Dendritic cell treated with granulocyte-macrophage colony-stimulating factor and Interleukin-4, amounts not matched to agents 40 ng/mL and 50 ng/mL, for 4 days (primary cell): Measurements from ENCODE around the gene MACF1.

Source experiments
- H3K27ac Mint-ChIP-seq: one replicate; pipeline ENCODE4 v1.8.0; 2022; ENCODE audit warnings: mild to moderate bottlenecking, mixed read lengths
- H3K27me3 Mint-ChIP-seq: one replicate; pipeline ENCODE4 v1.8.0; 2022; ENCODE audit warnings: mild to moderate bottlenecking, mixed read lengths
- H3K36me3 Mint-ChIP-seq: one replicate; pipeline ENCODE4 v1.8.0; 2022; ENCODE audit warnings: low read depth, mixed read lengths
- H3K4me1 Mint-ChIP-seq: one replicate; pipeline ENCODE4 v1.8.0; 2022; ENCODE audit warnings: low read depth, mixed read lengths
- H3K4me3 Mint-ChIP-seq: one replicate; pipeline ENCODE4 v1.8.0; 2022; ENCODE audit warnings: mild to moderate bottlenecking, moderate library complexity, mixed read lengths
- H3K9me3 Mint-ChIP-seq: one replicate; pipeline ENCODE4 v1.8.0; 2022; ENCODE audit warnings: mixed read lengths
- intact Hi-C: fragments of 100-400 bp; cut with micrococcal nuclease; formaldehyde crosslinking; loops from one replicate; pipeline ENCODE4 v1.15.0; 2022

The MACF1 gene

DNA sequence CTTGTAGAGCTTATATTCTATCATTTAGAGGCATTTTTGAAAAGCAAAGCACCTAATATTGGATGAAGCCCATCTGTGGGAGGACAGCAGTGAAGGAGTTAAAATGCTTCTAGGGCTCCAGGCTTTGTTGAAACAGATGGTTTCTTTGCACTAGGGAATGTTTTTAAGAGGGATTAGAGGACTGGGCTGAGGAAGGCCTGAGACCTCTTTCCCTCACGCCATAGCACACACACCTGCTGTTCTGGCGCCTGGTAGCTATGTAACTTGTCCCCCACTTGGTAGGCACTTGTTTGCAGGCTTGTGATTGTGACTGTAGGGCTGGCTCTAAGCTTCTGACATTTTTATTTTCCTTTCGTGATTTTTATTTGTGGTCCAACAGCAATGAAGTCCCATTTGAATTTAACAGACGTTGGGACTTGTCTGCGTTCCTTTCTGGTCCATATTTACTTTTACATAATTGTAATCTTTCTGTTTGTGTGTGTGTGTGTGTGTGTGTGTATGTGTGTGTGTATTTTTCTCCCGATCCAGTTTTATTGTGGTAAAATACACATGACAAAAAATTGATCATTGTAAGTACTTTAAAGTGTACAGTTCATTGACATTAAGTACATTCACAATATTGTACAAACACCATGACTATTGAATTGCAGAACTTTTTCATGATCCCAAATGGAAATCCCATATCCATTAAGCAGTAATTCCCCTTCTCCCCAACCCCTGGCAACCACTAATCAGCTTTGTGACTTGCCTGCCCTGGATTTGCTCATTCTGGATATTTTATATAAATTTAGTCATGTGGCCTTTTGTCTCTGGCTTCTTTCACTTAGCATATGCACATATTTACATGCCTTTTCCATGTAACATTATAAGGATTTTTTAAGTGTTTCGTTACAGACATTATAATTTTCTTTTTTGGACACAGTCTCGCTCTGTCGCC lies 33.5 kb upstream of the MACF1 start:
- no peaks in the 10 kb centered on the region for H3K9me3 Mint-ChIP-seq
- peaks cover 50% of the 10 kb centered on the region for H3K4me1 Mint-ChIP-seq
- H3K27me3 Mint-ChIP-seq: no peaks in the 10 kb centered on the region
- no peaks in the 10 kb centered on the region for H3K36me3 Mint-ChIP-seq
- no peak overlapping the region for H3K27ac Mint-ChIP-seq
- no peak overlapping the region for H3K4me3 Mint-ChIP-seq
- intact Hi-C loops: no loop called here

DNA sequence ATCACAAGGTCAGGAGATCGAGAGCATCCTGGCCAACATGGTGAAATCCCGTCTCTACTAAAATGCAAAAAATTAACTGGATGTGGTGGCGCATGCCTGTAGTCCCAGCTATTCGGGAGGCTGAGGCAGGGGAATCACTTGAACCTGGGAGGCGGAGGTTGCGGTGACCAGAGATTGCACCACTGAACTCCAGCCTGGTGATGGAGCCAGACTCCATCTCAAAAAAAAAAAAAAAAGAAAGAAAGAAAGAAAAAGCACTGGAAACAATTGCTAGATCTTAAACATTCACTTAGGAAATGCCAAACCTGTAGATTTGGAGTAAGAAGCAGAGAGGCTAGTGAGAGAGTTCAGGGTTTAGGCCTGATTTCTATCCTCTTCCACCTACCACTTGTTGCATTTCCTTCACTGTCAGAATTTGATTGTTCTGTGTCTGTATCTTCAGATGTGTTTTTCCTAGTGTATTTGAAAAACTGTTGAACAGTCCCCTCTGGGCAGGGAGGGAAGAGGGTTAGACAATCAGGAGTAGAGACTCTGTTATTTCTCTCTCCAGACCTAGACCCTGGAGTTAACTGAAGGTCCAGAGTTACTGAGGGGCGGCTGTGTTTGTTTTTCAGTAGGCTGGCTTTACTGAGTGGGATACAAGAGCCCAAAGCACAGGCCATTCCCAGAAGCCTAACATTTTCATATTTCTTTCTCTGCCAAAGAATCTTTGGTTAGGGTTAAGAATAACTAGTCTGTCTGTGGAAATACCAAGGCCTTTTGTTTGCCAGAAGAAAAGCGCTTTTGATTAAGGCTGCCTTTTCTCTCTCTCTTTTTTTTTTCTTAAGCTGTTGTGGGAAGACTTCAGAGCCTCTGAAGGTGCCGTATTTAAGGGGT lies 31.1 kb upstream of the MACF1 start:
- H3K9me3 Mint-ChIP-seq: no peaks in the 10 kb centered on the region
- H3K27me3 Mint-ChIP-seq: no peaks in the 10 kb centered on the region
- H3K27ac Mint-ChIP-seq: no peak overlapping the region
- H3K36me3 Mint-ChIP-seq: no peaks in the 10 kb centered on the region
- no peak overlapping the region for H3K4me3 Mint-ChIP-seq
- H3K4me1 Mint-ChIP-seq: peaks cover 50% of the 10 kb centered on the region
- intact Hi-C loops: no loop called here

DNA sequence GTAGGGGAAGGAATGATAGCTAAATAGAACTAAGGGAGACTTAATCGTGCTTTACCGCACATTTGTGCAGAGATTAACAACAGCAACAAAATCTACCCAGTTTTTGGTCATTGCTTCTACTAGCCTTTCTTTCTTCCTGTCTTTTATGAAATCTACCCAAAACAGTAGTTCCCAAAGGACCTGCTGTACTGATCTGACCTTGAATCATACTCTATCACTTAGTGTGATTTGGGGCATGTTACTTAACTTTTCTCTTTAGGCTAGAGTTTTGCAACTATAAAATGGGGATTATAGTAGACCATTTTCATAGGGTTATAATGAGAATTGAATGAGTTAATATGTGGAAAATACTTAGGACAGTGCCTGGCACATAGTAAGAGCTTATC lies 30.5 kb upstream of the MACF1 start:
- H3K9me3 Mint-ChIP-seq: no peaks in the 10 kb centered on the region
- H3K4me3 Mint-ChIP-seq: no peak overlapping the region
- no peaks in the 10 kb centered on the region for H3K36me3 Mint-ChIP-seq
- no peaks in the 10 kb centered on the region for H3K27me3 Mint-ChIP-seq
- peaks cover 52% of the 10 kb centered on the region for H3K4me1 Mint-ChIP-seq
- no peak overlapping the region for H3K27ac Mint-ChIP-seq
- intact Hi-C loops: no loop called here

DNA sequence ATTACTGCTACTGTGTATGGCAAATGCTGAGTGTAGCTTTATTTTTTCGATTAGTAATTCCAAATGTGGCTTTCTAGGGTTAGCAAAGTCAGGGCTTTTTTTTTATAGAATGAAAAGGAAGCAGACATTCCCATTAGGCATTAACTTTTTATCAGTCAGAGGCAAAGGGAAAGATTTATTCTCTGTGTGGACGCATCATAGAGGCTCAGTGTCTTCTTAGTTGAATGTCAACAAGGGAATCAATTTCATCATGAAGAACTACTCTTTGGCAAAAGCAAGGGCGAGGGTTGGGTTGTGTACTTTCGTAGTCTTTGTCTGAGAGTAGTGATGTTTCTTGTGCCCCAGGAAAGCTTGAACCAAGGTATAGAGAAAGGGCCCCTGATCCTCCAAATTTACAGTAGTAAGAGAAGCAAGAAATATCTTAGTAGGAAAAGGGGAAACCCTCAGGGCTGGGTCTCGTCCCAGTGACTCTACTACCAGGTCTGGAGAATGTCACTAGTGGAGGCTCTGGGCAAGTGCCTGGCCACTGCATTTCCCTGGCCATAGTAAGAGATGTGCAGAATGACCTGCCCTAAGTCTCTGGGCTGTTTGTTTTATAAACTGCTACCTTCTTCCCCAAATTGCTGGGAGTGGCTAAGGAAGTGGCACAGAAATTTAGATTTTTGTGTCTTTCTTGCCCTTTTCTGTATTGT lies 30.0 kb upstream of the MACF1 start:
- Mint-ChIP-seq H3K4me3 (no peak overlapping the region), H3K27me3 (no peaks in the 10 kb centered on the region), H3K4me1 (peaks cover 51% of the 10 kb centered on the region), H3K27ac (no peak overlapping the region), H3K9me3 (no peaks in the 10 kb centered on the region), H3K36me3 (no peaks in the 10 kb centered on the region)
- intact Hi-C loops: no loop called here

GRCh38 chr1:39177706-39178105 lies 26.8 kb upstream of the MACF1 start:
- H3K4me1 Mint-ChIP-seq: peaks cover 49% of the 10 kb centered on the region
- no peaks in the 10 kb centered on the region for H3K9me3 Mint-ChIP-seq
- H3K27ac Mint-ChIP-seq: no peak overlapping the region
- no peaks in the 10 kb centered on the region for H3K36me3 Mint-ChIP-seq
- intact Hi-C loops: no loop called here
- H3K27me3 Mint-ChIP-seq: no peaks in the 10 kb centered on the region
- H3K4me3 Mint-ChIP-seq: no peak overlapping the region

DNA sequence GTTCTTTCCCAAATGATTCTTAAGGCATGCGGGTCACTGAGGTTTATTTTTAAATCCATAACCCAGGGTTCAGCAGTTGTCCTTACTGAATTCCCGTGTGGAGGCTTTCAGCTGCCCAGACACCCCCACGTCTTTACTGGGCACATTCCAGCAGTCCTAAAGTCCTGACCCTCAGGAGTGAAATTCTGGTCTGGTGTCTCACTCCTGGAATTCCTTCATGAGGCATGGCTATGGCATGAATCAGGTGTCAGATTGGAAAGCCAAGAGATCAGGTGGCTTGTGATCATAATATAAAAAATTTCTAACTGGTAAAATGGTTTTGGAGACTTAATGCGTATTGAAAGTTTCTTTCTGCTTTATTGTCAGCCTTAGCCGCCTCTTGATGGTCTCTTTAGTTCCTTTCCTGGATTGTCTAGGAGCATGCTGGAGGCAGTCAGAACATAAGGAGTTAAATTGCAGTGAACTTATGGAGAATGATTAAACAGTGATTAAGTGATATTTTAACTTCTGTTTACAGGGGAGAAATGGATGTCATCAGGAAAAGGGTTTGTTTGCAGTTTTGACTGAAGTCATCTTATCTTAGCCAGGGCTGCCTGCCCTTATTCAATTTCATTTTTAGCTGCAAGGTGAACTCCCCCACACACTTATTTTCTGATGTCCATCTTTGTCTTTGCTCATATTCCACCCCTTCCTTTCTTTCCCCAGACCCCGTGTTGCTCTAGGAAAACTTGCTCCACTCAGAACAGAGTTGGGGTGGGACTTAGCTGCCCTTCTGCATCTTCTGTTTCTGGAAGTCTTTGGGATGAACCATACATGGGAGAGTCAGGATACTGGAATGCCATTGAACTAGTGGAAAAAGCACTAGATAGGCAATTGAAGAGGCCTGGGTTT lies 25.7 kb upstream of the MACF1 start:
- Mint-ChIP-seq H3K36me3 (no peaks in the 10 kb centered on the region), H3K27me3 (no peaks in the 10 kb centered on the region), H3K27ac (no peak overlapping the region), H3K4me1 (peaks cover 55% of the 10 kb centered on the region), H3K9me3 (no peaks in the 10 kb centered on the region), H3K4me3 (no peak overlapping the region)
- intact Hi-C loops: no loop called here

GRCh38 chr1:39181311-39181710 lies 23.2 kb upstream of the MACF1 start:
- Mint-ChIP-seq H3K27ac (no peak overlapping the region), H3K9me3 (no peaks in the 10 kb centered on the region), H3K4me3 (no peak overlapping the region), H3K36me3 (no peaks in the 10 kb centered on the region), H3K4me1 (peaks cover 57% of the 10 kb centered on the region), H3K27me3 (no peaks in the 10 kb centered on the region)
- intact Hi-C loops: no loop called here

DNA sequence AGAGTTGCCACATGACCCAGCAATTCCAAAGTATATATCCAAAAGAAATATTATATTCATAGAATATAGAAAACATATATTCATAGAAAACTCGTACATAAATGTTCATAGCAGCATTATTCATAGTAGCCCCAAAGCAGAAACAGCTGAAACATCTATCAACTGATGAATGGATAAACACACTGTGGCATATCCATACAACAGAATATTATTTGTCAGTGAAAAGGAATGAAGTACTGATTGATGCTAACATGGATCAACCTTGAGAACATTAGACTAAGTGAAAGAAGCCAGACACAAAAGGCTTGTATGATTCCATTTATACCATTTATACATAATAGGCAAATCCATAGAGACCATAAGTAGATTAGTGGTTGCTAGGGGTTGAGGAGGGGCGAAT lies 21.7 kb upstream of the MACF1 start:
- intact Hi-C loops: no loop called here
- Mint-ChIP-seq H3K27ac (no peak overlapping the region), H3K4me3 (no peak overlapping the region), H3K36me3 (no peaks in the 10 kb centered on the region), H3K27me3 (no peaks in the 10 kb centered on the region), H3K4me1 (peaks cover 50% of the 10 kb centered on the region), H3K9me3 (no peaks in the 10 kb centered on the region)

DNA sequence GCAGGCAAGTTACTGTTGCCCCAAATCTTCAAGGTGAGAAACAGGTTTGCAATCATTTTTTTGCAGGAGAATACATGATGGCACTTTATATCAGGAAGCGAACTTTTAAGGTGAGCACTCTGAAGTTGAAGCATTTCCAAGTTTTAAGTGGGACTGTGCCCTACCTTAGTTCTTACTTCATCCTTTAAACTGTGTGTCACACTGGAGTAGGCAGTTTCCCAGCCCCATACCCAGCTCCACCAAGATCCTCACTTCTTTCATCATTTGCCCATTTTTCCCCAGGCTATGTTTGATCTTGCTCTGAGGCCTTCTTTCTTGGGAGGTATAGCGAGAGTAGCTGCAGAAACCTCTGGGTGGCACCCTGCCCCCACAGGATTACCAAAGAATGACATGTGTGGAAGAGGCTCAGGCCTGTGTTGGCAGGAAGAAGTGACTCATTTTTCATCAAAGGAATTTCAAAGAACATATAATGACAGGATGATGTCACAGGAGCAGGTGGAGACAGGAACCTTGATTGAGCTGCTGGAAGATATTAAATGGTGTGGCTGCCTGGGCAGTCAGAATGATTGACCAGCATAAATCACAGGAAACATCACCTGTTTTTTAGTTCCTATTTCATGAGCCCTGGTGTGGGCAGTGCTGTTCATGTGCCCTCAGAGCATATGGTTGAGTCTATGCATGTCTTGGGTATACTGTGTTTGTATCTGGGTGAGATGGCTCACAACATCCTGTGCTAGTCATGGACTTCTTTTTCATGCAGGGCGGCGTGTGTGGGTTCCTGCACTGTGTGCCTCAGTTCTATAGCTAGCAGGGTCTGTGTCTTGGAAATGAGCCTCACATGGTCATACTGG lies 20.8 kb upstream of the MACF1 start:
- no peaks in the 10 kb centered on the region for H3K36me3 Mint-ChIP-seq
- H3K9me3 Mint-ChIP-seq: no peaks in the 10 kb centered on the region
- intact Hi-C loops: no loop called here
- H3K4me1 Mint-ChIP-seq: peaks cover 45% of the 10 kb centered on the region
- H3K27me3 Mint-ChIP-seq: no peaks in the 10 kb centered on the region
- no peak overlapping the region for H3K27ac Mint-ChIP-seq
- H3K4me3 Mint-ChIP-seq: no peak overlapping the region

GRCh38 chr1:39184354-39184818 lies 20.1 kb upstream of the MACF1 start:
- Mint-ChIP-seq H3K27me3 (no peaks in the 10 kb centered on the region), H3K4me3 (no peak overlapping the region), H3K27ac (no peak overlapping the region), H3K36me3 (no peaks in the 10 kb centered on the region), H3K4me1 (peaks cover 44% of the 10 kb centered on the region), H3K9me3 (no peaks in the 10 kb centered on the region)
- intact Hi-C loops: no loop called here

GRCh38 chr1:39187275-39188046 lies 17.0 kb upstream of the MACF1 start:
- peaks cover 56% of the 10 kb centered on the region for H3K4me1 Mint-ChIP-seq
- H3K36me3 Mint-ChIP-seq: no peaks in the 10 kb centered on the region
- no peaks in the 10 kb centered on the region for H3K9me3 Mint-ChIP-seq
- H3K27me3 Mint-ChIP-seq: no peaks in the 10 kb centered on the region
- intact Hi-C loops: no loop called here
- H3K27ac Mint-ChIP-seq: no peak overlapping the region
- no peak overlapping the region for H3K4me3 Mint-ChIP-seq

- H3K4me1 Mint-ChIP-seq: peaks cover 46% of the 10 kb centered on the region
- no peaks in the 10 kb centered on the region for H3K36me3 Mint-ChIP-seq
- H3K9me3 Mint-ChIP-seq: no peaks in the 10 kb centered on the region
- no peaks in the 10 kb centered on the region for H3K27me3 Mint-ChIP-seq
- intact Hi-C loops: no loop called here
- H3K4me3 Mint-ChIP-seq: no peak overlapping the region
- no peak overlapping the region for H3K27ac Mint-ChIP-seq
Observed at GRCh38 chr1:39189592-39190041, 14.9 kb upstream of the MACF1 start.
